AG10803 (cell line): Measurements from ENCODE around the gene RBCK1.

Experiments used
- DNase-seq: peaks from one replicate; pipeline ENCODE4 v3.0.0; 2010; ENCODE audit warnings: low read depth
- H3K4me3 ChIP-seq: 2 replicates; pipeline ENCODE4 v1.5.1; 2011; ENCODE audit warnings: mild to moderate bottlenecking, low read length, control low read depth
- CTCF ChIP-seq: conservative IDR thresholded peaks from 2 replicates; pipeline ENCODE4 v1.5.1; 2011; ENCODE audit warnings: mild to moderate bottlenecking, low read length, control low read depth, inconsistent platforms

RBCK1 gene

GRCh38 chr20:480044-480443, 71.9 kb downstream of the RBCK1 start:
- DNase-seq, result no peak
- no peak overlapping the region for H3K4me3 ChIP-seq
- no peak for TF ChIP-seq CTCF

GRCh38 chr20:481167-481566, 73.1 kb downstream of the RBCK1 start:
- TF ChIP-seq CTCF, result no peak
- no peak overlapping the region for H3K4me3 ChIP-seq
- DNase-seq, result no peak
